Daoy (cell line): ENCODE results near the gene APBA2. TPM values are rescaled to one million over a fixed set of nuclear protein-coding genes. Genes with fewer than 3 reads are reported as not detected.
"Not testable (repeated sequence)": the region's sequence is repeated elsewhere in the genome, so short reads cannot be mapped to it uniquely, and the experiment has no call there.

Experiments used
- DNase-seq: peaks from one replicate; pipeline ENCODE4 v3.0.0-alpha.2; 2015; ENCODE audit warnings: low read depth
- total RNA-seq: library from RNA; depleted of rRNA; stranded (reverse); fragments of >200 nt; shearing (Covaris generic); gene quantifications from 2 replicates; pipeline ENCODE4 v1.2.3, GENCODE V29; 2014

The APBA2 gene
- total RNA-seq, 1 experiment from 2014 or later = 21.5 TPM

GRCh38 chr15:28878209-28878608 is 7.6 kb upstream of the APBA2 start:
- DNase-seq = no peak

GRCh38 chr15:28879551-28879950 is 6.2 kb upstream of the APBA2 start:
- no peak for DNase-seq

GRCh38 chr15:28880680-28881079 is 5.1 kb upstream of the APBA2 start:
- no peak for DNase-seq

- no peak for DNase-seq
Measured at GRCh38 chr15:28881170-28881569, 4.6 kb upstream of the APBA2 start.

GRCh38 chr15:28881600-28881999 is 4.2 kb upstream of the APBA2 start:
- DNase-seq = no peak

- DNase-seq = no peak
Measured at GRCh38 chr15:28884151-28884940, 1.4 kb upstream of the APBA2 start.

- DNase-seq = no peak
Measured at GRCh38 chr15:28885128-28885629, 595 bp upstream of the APBA2 start.

GRCh38 chr15:28886431-28887338 is 911 bp downstream of the APBA2 start:
- peak; percentile 38 for DNase-seq

- DNase-seq = no peak
Measured at GRCh38 chr15:28887339-28888174, 1.8 kb downstream of the APBA2 start.

GRCh38 chr15:28888302-28888894 is 2.6 kb downstream of the APBA2 start:
- no peak for DNase-seq

GRCh38 chr15:28888900-28889299 is 3.1 kb downstream of the APBA2 start:
- peak; percentile 24 for DNase-seq

- DNase-seq = no peak
Measured at GRCh38 chr15:28889346-28889745, 3.6 kb downstream of the APBA2 start.

- DNase-seq = not testable (repeated sequence)
Measured at GRCh38 chr15:28889871-28890270, 4.1 kb downstream of the APBA2 start.

GRCh38 chr15:28890291-28890690 is 4.5 kb downstream of the APBA2 start:
- DNase-seq = not testable (repeated sequence)

- DNase-seq = no peak
Measured at GRCh38 chr15:28890711-28891495, 5.1 kb downstream of the APBA2 start.

- no peak for DNase-seq
Measured at GRCh38 chr15:28891588-28891987, 5.8 kb downstream of the APBA2 start.

GRCh38 chr15:28892789-28893610 is 7.2 kb downstream of the APBA2 start:
- DNase-seq = peak; percentile 57

- no peak for DNase-seq
Measured at GRCh38 chr15:28894631-28895030, 8.9 kb downstream of the APBA2 start.

GRCh38 chr15:28895146-28895545 is 9.4 kb downstream of the APBA2 start:
- no peak for DNase-seq

- no peak for DNase-seq
Measured at GRCh38 chr15:28895566-28895965, 9.8 kb downstream of the APBA2 start.
